HepG2 (cell line): ENCODE data around the gene CHI3L1.

Experiments
- FOXM1 ChIP-seq: sonication (generic); formaldehyde crosslinking; IDR thresholded peaks from 2 replicates; pipeline ENCODE4 v1.5.0; 2020; ENCODE audit warnings: missing genetic modification reagents
- JUNB ChIP-seq: sonication (generic); formaldehyde crosslinking; IDR thresholded peaks from 2 replicates; pipeline ENCODE4 v1.8.0; 2022; ENCODE audit warnings: missing genetic modification reagents, mild to moderate bottlenecking, borderline replicate concordance
- PBX3 ChIP-seq: sonication (generic); formaldehyde crosslinking; IDR thresholded peaks from 2 replicates; pipeline ENCODE4 v1.8.1; 2023; ENCODE audit warnings: missing genetic modification reagents, inconsistent platforms, borderline replicate concordance
- REST ChIP-seq, 2 experiments: IDR thresholded peaks; 2 replicates each; pipeline ENCODE4 v1.6.1; 2011 to 2012; ENCODE audit warnings: low read length in 2 of 2, borderline replicate concordance in 1 of 2, low read depth in 1 of 2, mild to moderate bottlenecking in 1 of 2, moderate library complexity in 1 of 2
- SMARCE1 ChIP-seq: fragments of 450-650 bp; IDR thresholded peaks from 2 replicates; pipeline ENCODE4 v1.6.1; 2017; ENCODE audit warnings: borderline replicate concordance
- YY1 ChIP-seq: IDR thresholded peaks from 2 replicates; pipeline ENCODE4 v1.6.1; 2011; ENCODE audit warnings: low read length, low read depth, moderate library complexity, mild to moderate bottlenecking; ENCODE audit not compliant: insufficient read depth, insufficient replicate concordance
- ZNF207 ChIP-seq: fragments of 450-650 bp; IDR thresholded peaks from 2 replicates; pipeline ENCODE4 v1.6.1; 2016; ENCODE audit warnings: antibody characterized with exemption, borderline replicate concordance
- ZNF432 ChIP-seq: sonication (generic); formaldehyde crosslinking; IDR thresholded peaks from 2 replicates; pipeline ENCODE4 v1.5.0; 2020; ENCODE audit warnings: missing genetic modification reagents, mild to moderate bottlenecking, borderline replicate concordance

GRCh38 chr1:203173011-203173555 is 13.4 kb downstream of the CHI3L1 start:
- TF ChIP-seq ZNF207 (no peak), ZNF432 (CRISPR knock-in tag) (no peak), YY1 (no peak), SMARCE1 (no peak), PBX3 (CRISPR knock-in tag) (no peak), REST (IDR thresholded peaks at IDR 0.05; ENCODE audit: borderline replicate concordance in 1 of 2, low read depth in 1 of 2, low read length in 2 of 2) (no peak), FOXM1 (no peak), JUNB (CRISPR knock-in tag) (no peak)
